CD4-positive, alpha-beta memory T cell (primary cell): ENCODE measurements around the gene MRPS11. TPM values are rescaled to one million over a fixed set of nuclear protein-coding genes. Genes with fewer than 3 reads are reported as not detected.

Source experiments
- CTCF ChIA-PET: fragments of 350-600 bp; sonication (Branson Sonifier 250); formaldehyde crosslinking; loops from one replicate; lab custom pipeline; 2021; ENCODE audit warnings: inconsistent platforms; ENCODE audit not compliant: partially characterized antibody; lab: Charles Lee
- POLR2A ChIA-PET: fragments of 350-600 bp; sonication (Branson Sonifier 250); formaldehyde crosslinking; loops from one replicate; lab custom pipeline; 2021; ENCODE audit not compliant: partially characterized antibody; lab: Charles Lee
- DNase-seq, 5 donors: peaks; one replicate each; pipeline versions ENCODE4 v3.0.0 to v3.0.0-alpha.2; 2020 to 2022; ENCODE audit warnings: mixed read lengths in 1 of 5
- H3K27ac ChIP-seq: one replicate; pipeline ENCODE4 v1.7.0; 2013; ENCODE audit warnings: low read depth, low read length
- H3K27me3 ChIP-seq: 2 replicates; pipeline ENCODE4 v1.7.0; 2013; ENCODE audit warnings: mild to moderate bottlenecking, low read length, moderate library complexity; ENCODE audit not compliant: insufficient read depth
- H3K36me3 ChIP-seq: 2 replicates; pipeline ENCODE4 v1.7.0; 2013; ENCODE audit warnings: mild to moderate bottlenecking, low read length, moderate library complexity; ENCODE audit not compliant: insufficient read depth
- H3K4me1 ChIP-seq: 2 replicates; pipeline ENCODE4 v1.7.0; 2013; ENCODE audit warnings: mild to moderate bottlenecking, low read length, moderate library complexity; ENCODE audit not compliant: insufficient read depth
- H3K4me3 ChIP-seq, 2 donors: one replicate each; pipeline ENCODE4 v1.7.0; 2013; ENCODE audit warnings: low read length in 2 of 2, mild to moderate bottlenecking in 1 of 2
- H3K9me3 ChIP-seq, 2 donors: one replicate each; pipeline ENCODE4 v1.7.0; 2013; ENCODE audit warnings: low read length in 2 of 2, control low read depth in 1 of 2; ENCODE audit not compliant: control insufficient read depth in 1 of 2
- H3K27ac Mint-ChIP-seq, 7 donors: one replicate each; pipeline ENCODE4 v1.8.0; 2020 to 2021; ENCODE audit warnings: mixed read lengths in 7 of 7, mild to moderate bottlenecking in 6 of 7, inconsistent platforms in 3 of 7, moderate library complexity in 3 of 7
- H3K27me3 Mint-ChIP-seq, 2 donors: one replicate each; pipeline ENCODE4 v1.8.0; 2020 to 2021; ENCODE audit warnings: mixed read lengths in 2 of 2
- H3K36me3 Mint-ChIP-seq, 2 donors: one replicate each; pipeline ENCODE4 v1.8.0; 2020 to 2021; ENCODE audit warnings: mixed read lengths in 2 of 2, inconsistent platforms in 1 of 2, mild to moderate bottlenecking in 1 of 2
- H3K4me1 Mint-ChIP-seq, 4 donors: one replicate each; pipeline ENCODE4 v1.8.0; 2020 to 2021; ENCODE audit warnings: mixed read lengths in 4 of 4, mild to moderate bottlenecking in 1 of 4
- H3K4me3 Mint-ChIP-seq, 8 donors: one replicate each; pipeline ENCODE4 v1.8.0; 2020 to 2021; ENCODE audit warnings: mixed read lengths in 8 of 8, mild to moderate bottlenecking in 7 of 8, moderate library complexity in 6 of 8, inconsistent platforms in 3 of 8
- H3K9me3 Mint-ChIP-seq, 8 donors: one replicate each; pipeline ENCODE4 v1.8.0; 2020 to 2021; ENCODE audit warnings: mixed read lengths in 8 of 8, mild to moderate bottlenecking in 5 of 8, inconsistent platforms in 3 of 8, moderate library complexity in 1 of 8
- intact Hi-C: fragments of 100-400 bp; cut with micrococcal nuclease; formaldehyde crosslinking; loops from one replicate; pipeline ENCODE4 v1.15.1; 2023
- polyA plus RNA-seq, 2 donors: library from polyadenylated mRNA; unstranded; fragments of 300-500 nt; fragmentation: Illumina TruSeq; gene quantifications; one replicate each; pipeline ENCODE4 v1.2.3, GENCODE V29; 2021
- total RNA-seq, 2 experiments: library from RNA; stranded (reverse); gene quantifications; one replicate each; pipeline ENCODE4 v1.2.3, GENCODE V29; 2021

Gene MRPS11
- total and polyA plus RNA-seq, 4 experiments from 2014 or later = 27.5 to 63.1 (median 42.6) TPM

GRCh38 chr15:88447206-88447605 lies 20.3 kb upstream of the MRPS11 start:
- ChIA-PET CTCF (no interaction called here), POLR2A (no interaction called here)
- H3K4me3 Mint-ChIP-seq = no peak overlapping the region

GRCh38 chr15:88447741-88448140 lies 19.8 kb upstream of the MRPS11 start:
- no peak for DNase-seq
- H3K9me3 Mint-ChIP-seq = peaks cover 0 to 20% (median 16%) of the 10 kb centered on the region in 8 donors
- H3K4me1 Mint-ChIP-seq = peaks cover 0 to 5% (median 4%) of the 10 kb centered on the region in 4 donors
- no peaks in the 10 kb centered on the region for H3K36me3 Mint-ChIP-seq
- no peaks in the 10 kb centered on the region for H3K9me3 ChIP-seq
- intact Hi-C loops = no loop called here
- H3K27me3 ChIP-seq = peaks cover 7% of the 10 kb centered on the region
- H3K27ac Mint-ChIP-seq = no peak overlapping the region
- H3K4me3 Mint-ChIP-seq = no peak overlapping the region
- no peaks in the 10 kb centered on the region for H3K4me1 ChIP-seq
- POLR2A ChIA-PET = no interaction called here
- H3K4me3 ChIP-seq = no peak overlapping the region
- H3K27me3 Mint-ChIP-seq = peaks cover 10 to 12% of the 10 kb centered on the region in 2 donors
- H3K27ac ChIP-seq = no peak overlapping the region
- CTCF ChIA-PET = no interaction called here
- H3K36me3 ChIP-seq = no peaks in the 10 kb centered on the region

More at GRCh38 chr15:88447206-88447605, 20.3 kb upstream of the MRPS11 start:
- Histone ChIP-seq H3K4me1 (no peaks in the 10 kb centered on the region), H3K27me3 (peaks cover 7% of the 10 kb centered on the region), H3K27ac (no peak overlapping the region), H3K36me3 (no peaks in the 10 kb centered on the region), H3K9me3 (no peaks in the 10 kb centered on the region), H3K4me3 (no peak overlapping the region)
- Mint-ChIP-seq H3K9me3 (peaks cover 0 to 24% (median 19%) of the 10 kb centered on the region in 8 donors), H3K27ac (no peak overlapping the region), H3K4me1 (peaks cover 0 to 5% (median 4%) of the 10 kb centered on the region in 4 donors), H3K27me3 (peaks cover 12 to 13% of the 10 kb centered on the region in 2 donors), H3K36me3 (no peaks in the 10 kb centered on the region)
- no peak for DNase-seq
- intact Hi-C loops = no loop called here

- peaks cover 0 to 8% (median 5%) of the 10 kb centered on the region in 8 donors for H3K9me3 Mint-ChIP-seq
- no peaks in the 10 kb centered on the region for H3K4me1 ChIP-seq
- H3K36me3 ChIP-seq = no peaks in the 10 kb centered on the region
- H3K27ac ChIP-seq = no peak overlapping the region
- intact Hi-C loops = no loop called here
- H3K27ac Mint-ChIP-seq = no peak overlapping the region
- H3K36me3 Mint-ChIP-seq = no peaks in the 10 kb centered on the region
- no peak overlapping the region for H3K4me3 ChIP-seq
- CTCF ChIA-PET = no interaction called here
- H3K4me3 Mint-ChIP-seq = no peak overlapping the region
- DNase-seq = no peak
- no peaks in the 10 kb centered on the region for H3K9me3 ChIP-seq
- POLR2A ChIA-PET = no interaction called here
- H3K27me3 ChIP-seq = no peaks in the 10 kb centered on the region
- peaks cover 7% of the 10 kb centered on the region in 2 donors for H3K27me3 Mint-ChIP-seq
- peaks cover 0 to 5% (median 4%) of the 10 kb centered on the region in 4 donors for H3K4me1 Mint-ChIP-seq
These were observed 18.5 kb upstream of the MRPS11 start for GRCh38 chr15:88448991-88449461.

GRCh38 chr15:88449581-88449980 lies 17.9 kb upstream of the MRPS11 start:
- H3K27me3 ChIP-seq = no peaks in the 10 kb centered on the region
- ChIA-PET CTCF (no interaction called here), POLR2A (no interaction called here)
- intact Hi-C loops = no loop called here
- H3K4me1 ChIP-seq = peaks cover under 1% of the 10 kb centered on the region
- DNase-seq = no peak
- Mint-ChIP-seq H3K4me3 (no peak overlapping the region), H3K27me3 (peaks cover 7% of the 10 kb centered on the region in 2 donors), H3K36me3 (no peaks in the 10 kb centered on the region), H3K27ac (no peak overlapping the region), H3K4me1 (peaks cover 0 to 5% (median 4%) of the 10 kb centered on the region in 4 donors), H3K9me3 (peaks cover 0 to 3% (median under 1%) of the 10 kb centered on the region in 8 donors)
- H3K4me3 ChIP-seq = no peak overlapping the region
- H3K36me3 ChIP-seq = no peaks in the 10 kb centered on the region
- H3K27ac ChIP-seq = no peak overlapping the region
- no peaks in the 10 kb centered on the region for H3K9me3 ChIP-seq

GRCh38 chr15:88450125-88450798 lies 17.2 kb upstream of the MRPS11 start:
- no peaks in the 10 kb centered on the region for H3K36me3 ChIP-seq
- no peaks in the 10 kb centered on the region for H3K27me3 ChIP-seq
- intact Hi-C loops = no loop called here
- H3K9me3 ChIP-seq = no peaks in the 10 kb centered on the region
- Mint-ChIP-seq H3K27ac (no peak overlapping the region), H3K4me1 (peaks cover 0 to 5% (median 4%) of the 10 kb centered on the region in 4 donors), H3K36me3 (no peaks in the 10 kb centered on the region), H3K9me3 (peaks cover 0 to 2% (median 0%) of the 10 kb centered on the region in 8 donors), H3K27me3 (peaks cover 7% of the 10 kb centered on the region in 2 donors), H3K4me3 (no peak overlapping the region)
- no peak overlapping the region for H3K27ac ChIP-seq
- CTCF ChIA-PET = no interaction called here
- POLR2A ChIA-PET = no interaction called here
- DNase-seq = peak; percentile 23 to 47 (median 26)
- H3K4me3 ChIP-seq = no peak overlapping the region
- peaks cover 7% of the 10 kb centered on the region for H3K4me1 ChIP-seq

GRCh38 chr15:88453651-88454050 lies 13.9 kb upstream of the MRPS11 start:
- Histone ChIP-seq H3K27ac (no peak overlapping the region), H3K4me3 (no peak overlapping the region), H3K36me3 (peaks cover 10% of the 10 kb centered on the region), H3K9me3 (no peaks in the 10 kb centered on the region), H3K27me3 (no peaks in the 10 kb centered on the region), H3K4me1 (peaks cover 7% of the 10 kb centered on the region)
- Mint-ChIP-seq H3K4me1 (peaks cover 0 to 5% (median 4%) of the 10 kb centered on the region in 4 donors), H3K36me3 (peaks cover 7 to 11% of the 10 kb centered on the region in 2 donors), H3K9me3 (no peaks in the 10 kb centered on the region), H3K27ac (no peak overlapping the region), H3K4me3 (no peak overlapping the region), H3K27me3 (peaks cover 0 to 4% of the 10 kb centered on the region in 2 donors)
- DNase-seq = no peak
- ChIA-PET CTCF (interaction anchor here (0.5 to 2.6 kb wide), 3 partner anchors 9 to 65 kb away, joined by 3 to 12 read pairs (median 4); no protein-coding TSS in a partner anchor), POLR2A (interaction anchor here (3.6 kb wide), 1 partner anchor 14 kb away, joined by 11 read pairs; the partner anchor contains the start of genes MRPL46 and MRPS11)
- intact Hi-C loops = no loop called here

GRCh38 chr15:88454236-88454635 lies 13.3 kb upstream of the MRPS11 start:
- no peaks in the 10 kb centered on the region for H3K27me3 ChIP-seq
- H3K4me1 ChIP-seq = peaks cover 7% of the 10 kb centered on the region
- no peak overlapping the region for H3K4me3 ChIP-seq
- Mint-ChIP-seq H3K27me3 (peaks cover 0 to 4% of the 10 kb centered on the region in 2 donors), H3K36me3 (peaks cover 11 to 17% of the 10 kb centered on the region in 2 donors), H3K27ac (peak overlapping the region in 2 of 7 donors; percentile 23 to 37), H3K4me1 (peaks cover 0 to 5% (median 4%) of the 10 kb centered on the region in 4 donors), H3K9me3 (no peaks in the 10 kb centered on the region), H3K4me3 (no peak overlapping the region)
- no peak for DNase-seq
- peaks cover 16% of the 10 kb centered on the region for H3K36me3 ChIP-seq
- intact Hi-C loops = no loop called here
- CTCF ChIA-PET = interaction anchor here (1.2 to 2.6 kb wide), 7 partner anchors 9 to 210 kb away, joined by 3 to 12 read pairs (median 4); partner anchors contain the start of genes MRPL46 and MRPS11
- H3K27ac ChIP-seq = no peak overlapping the region
- POLR2A ChIA-PET = interaction anchor here (3.6 kb wide), 1 partner anchor 13 kb away, joined by 11 read pairs; the partner anchor contains the start of genes MRPL46 and MRPS11
- H3K9me3 ChIP-seq = no peaks in the 10 kb centered on the region
